ENCODE results near the gene MED26.
"Not testable (repeated sequence)": the region's sequence is repeated elsewhere in the genome, so short reads cannot be mapped to it uniquely, and the experiment has no call there.

The MED26 gene, protein sequence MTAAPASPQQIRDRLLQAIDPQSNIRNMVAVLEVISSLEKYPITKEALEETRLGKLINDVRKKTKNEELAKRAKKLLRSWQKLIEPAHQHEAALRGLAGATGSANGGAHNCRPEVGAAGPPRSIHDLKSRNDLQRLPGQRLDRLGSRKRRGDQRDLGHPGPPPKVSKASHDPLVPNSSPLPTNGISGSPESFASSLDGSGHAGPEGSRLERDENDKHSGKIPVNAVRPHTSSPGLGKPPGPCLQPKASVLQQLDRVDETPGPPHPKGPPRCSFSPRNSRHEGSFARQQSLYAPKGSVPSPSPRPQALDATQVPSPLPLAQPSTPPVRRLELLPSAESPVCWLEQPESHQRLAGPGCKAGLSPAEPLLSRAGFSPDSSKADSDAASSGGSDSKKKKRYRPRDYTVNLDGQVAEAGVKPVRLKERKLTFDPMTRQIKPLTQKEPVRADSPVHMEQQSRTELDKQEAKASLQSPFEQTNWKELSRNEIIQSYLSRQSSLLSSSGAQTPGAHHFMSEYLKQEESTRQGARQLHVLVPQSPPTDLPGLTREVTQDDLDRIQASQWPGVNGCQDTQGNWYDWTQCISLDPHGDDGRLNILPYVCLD

DNA sequence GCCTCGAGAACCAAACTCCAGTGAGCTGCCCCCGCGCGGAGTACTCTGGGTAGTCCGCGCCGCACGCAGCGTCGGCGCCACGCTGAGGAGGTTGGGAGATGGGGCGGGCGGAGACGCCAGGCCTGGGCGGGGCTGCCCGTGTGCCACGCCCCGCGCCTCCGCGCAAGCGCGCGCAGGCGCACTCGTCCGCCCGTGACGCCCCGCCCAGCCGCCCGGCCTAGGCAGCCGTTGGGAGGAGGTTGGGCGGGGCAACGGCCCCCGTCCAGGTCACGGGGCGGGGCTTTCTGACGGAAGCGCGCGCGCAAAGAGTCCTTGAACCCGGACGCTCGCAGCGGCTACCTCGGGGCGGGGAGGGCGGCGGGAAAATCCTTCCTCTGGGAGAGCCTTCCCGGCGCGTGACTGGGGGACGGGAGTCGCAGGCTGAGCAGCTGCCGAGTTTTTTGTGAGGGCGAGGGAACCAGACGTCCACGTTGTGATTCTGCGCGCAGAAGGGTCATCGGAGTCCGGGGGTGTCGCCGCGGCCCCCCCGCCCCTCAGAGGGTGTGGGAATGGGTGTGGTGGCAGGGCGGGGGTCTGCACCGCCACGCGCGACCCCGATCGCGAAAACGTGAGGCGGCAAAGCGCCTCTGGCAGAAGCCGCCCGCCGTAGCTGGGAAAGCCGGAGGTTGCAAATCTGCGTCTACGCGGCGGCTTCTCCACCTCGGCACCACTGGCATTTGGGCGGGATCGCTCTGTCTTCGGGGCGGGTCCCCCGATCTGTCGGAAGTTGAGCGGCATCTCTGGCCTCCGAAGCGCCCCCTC lies at the start of gene MED26:
Gene MED26 (minus strand): TSS at position 22 of the 801 bp plus-strand sequence. CDS start 261 bp downstream, outside the sequence.
- Histone ChIP-seq H3K4me3 (replicated peaks; ENCODE audit: low read depth, low read length) (peak within 1 kb of the TSS; percentile 95), H3K36me3 (ENCODE audit: control insufficient read depth, insufficient read depth, low read length) (peaks cover 7% of the 10 kb centered on the region), H3K27me3 (replicated peaks; ENCODE audit: control insufficient read depth, insufficient read depth, low read length) (no peaks in the 10 kb centered on the region)
- TF ChIP-seq, protein P1, sequence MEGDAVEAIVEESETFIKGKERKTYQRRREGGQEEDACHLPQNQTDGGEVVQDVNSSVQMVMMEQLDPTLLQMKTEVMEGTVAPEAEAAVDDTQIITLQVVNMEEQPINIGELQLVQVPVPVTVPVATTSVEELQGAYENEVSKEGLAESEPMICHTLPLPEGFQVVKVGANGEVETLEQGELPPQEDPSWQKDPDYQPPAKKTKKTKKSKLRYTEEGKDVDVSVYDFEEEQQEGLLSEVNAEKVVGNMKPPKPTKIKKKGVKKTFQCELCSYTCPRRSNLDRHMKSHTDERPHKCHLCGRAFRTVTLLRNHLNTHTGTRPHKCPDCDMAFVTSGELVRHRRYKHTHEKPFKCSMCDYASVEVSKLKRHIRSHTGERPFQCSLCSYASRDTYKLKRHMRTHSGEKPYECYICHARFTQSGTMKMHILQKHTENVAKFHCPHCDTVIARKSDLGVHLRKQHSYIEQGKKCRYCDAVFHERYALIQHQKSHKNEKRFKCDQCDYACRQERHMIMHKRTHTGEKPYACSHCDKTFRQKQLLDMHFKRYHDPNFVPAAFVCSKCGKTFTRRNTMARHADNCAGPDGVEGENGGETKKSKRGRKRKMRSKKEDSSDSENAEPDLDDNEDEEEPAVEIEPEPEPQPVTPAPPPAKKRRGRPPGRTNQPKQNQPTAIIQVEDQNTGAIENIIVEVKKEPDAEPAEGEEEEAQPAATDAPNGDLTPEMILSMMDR (IDR thresholded peaks at IDR 0.05; ENCODE audit: insufficient read depth, low read length, poor library complexity, severe bottlenecking) = no peak
- DNase-seq (ENCODE audit: extremely low read depth, insufficient read length) = peak; percentile 94

DNA sequence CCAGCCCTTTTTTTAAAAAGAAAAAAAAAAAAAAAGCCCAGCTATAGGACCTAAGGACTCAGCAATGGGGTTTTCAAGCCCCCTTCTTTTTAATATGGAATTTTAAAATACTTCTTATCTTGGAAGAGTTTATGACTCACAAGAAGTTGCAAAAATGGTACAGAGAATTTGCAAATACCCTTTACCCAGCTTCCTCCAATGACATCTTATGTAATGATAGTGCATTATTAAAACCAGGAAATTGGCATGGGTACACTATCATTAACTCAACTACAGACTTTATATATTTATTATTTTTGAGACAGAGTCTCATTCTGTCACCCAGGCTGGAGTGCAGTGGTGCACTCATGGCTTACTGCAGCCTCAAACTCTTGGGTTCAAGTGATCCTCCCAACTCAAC lies 49.1 kb upstream of the MED26 start:
- TF ChIP-seq, protein P1 (IDR thresholded peaks at IDR 0.05; ENCODE audit: insufficient read depth, low read length, poor library complexity, severe bottlenecking) = no peak
- DNase-seq (ENCODE audit: extremely low read depth, insufficient read length) = no peak
- peaks cover 23% of the 10 kb centered on the region for H3K36me3 ChIP-seq (ENCODE audit: control insufficient read depth, insufficient read depth, low read length)
- no peaks in the 10 kb centered on the region for H3K27me3 ChIP-seq (replicated peaks; ENCODE audit: control insufficient read depth, insufficient read depth, low read length)
- no peak overlapping the region for H3K4me3 ChIP-seq (replicated peaks; ENCODE audit: low read depth, low read length)

DNA sequence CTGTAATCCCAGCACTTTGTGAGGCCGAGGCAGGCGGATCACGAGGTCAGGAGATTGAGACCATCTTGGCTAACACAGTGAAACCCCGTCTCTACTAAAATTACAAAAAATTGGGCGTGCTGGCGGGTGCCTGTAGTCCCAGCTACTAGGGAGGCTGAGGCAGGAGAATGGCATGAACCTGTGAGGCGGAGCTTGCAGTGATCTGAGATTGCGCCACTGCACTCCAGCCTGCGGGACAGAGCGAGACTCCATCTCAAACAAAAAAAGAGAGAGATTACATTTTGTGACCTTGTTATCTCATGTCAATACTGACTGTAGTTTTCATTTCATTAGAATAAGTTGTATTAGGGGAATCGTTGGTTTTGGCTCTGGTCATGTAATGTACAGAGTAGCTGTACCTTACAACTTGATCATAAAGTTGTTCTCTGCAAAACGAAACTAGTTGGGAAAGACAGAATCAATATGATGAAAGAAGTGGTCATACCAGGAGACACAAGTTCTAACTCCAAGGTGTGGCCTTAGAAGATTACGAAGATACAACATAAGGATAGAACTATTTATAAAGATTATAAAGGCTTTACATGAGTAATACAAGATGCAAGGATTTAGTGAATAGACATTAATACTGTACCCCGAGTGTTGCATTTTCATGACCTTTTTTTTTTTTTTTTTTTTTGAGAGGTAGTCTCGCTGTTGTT lies 48.2 kb upstream of the MED26 start:
- Histone ChIP-seq H3K4me3 (replicated peaks; ENCODE audit: low read depth, low read length) (no peak overlapping the region), H3K27me3 (replicated peaks; ENCODE audit: control insufficient read depth, insufficient read depth, low read length) (no peaks in the 10 kb centered on the region), H3K36me3 (ENCODE audit: control insufficient read depth, insufficient read depth, low read length) (peaks cover 19% of the 10 kb centered on the region)
- TF ChIP-seq, protein P1 (IDR thresholded peaks at IDR 0.05; ENCODE audit: insufficient read depth, low read length, poor library complexity, severe bottlenecking) = no peak
- no peak for DNase-seq (ENCODE audit: extremely low read depth, insufficient read length)

DNA sequence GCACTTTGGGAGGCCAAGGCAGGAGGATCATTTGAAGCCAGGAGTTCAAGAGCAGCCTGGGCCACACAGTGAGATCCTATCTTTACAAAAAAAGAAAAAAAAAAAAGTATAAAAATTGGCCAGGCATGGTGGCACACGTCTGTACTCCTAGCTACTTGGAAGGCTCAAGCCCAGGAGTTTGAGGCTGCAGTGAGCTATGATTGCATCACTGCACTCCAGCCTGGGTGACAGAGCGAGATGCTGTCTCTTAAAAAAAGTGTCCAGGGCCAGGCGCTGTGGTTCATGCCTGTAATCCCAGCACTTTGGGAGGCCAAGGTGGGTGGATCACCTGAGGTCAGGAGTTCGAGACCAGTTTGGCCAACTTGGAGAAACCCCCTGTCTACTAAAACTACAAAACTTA lies 45.8 kb upstream of the MED26 start:
- H3K27me3 ChIP-seq (replicated peaks; ENCODE audit: control insufficient read depth, insufficient read depth, low read length); DNase-seq (ENCODE audit: extremely low read depth, insufficient read length); H3K36me3 ChIP-seq (ENCODE audit: control insufficient read depth, insufficient read depth, low read length); H3K4me3 ChIP-seq (replicated peaks; ENCODE audit: low read depth, low read length): not testable (repeated sequence)

DNA sequence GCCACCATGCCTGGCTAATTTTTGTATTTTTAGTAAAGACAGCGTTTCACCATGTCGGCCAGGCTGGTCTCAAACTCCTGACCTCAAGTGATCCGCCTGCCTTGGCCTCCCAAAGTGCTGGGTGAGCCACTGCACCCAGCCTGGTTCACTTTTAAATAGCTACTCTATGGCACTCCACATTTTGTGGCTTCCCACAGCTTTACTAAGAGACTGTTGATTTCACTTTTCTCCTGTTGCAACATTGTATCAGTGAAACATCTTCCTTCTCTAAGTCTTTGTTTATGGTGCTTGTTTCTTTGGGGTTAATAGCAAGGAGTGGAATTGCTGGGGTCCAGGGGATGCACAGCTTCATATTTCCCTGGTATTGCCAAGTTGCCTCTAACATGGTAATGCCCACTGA lies 45.2 kb upstream of the MED26 start:
- no peak overlapping the region for H3K4me3 ChIP-seq (replicated peaks; ENCODE audit: low read depth, low read length)
- TF ChIP-seq, protein P1 (IDR thresholded peaks at IDR 0.05; ENCODE audit: insufficient read depth, low read length, poor library complexity, severe bottlenecking) = no peak
- H3K27me3 ChIP-seq (replicated peaks; ENCODE audit: control insufficient read depth, insufficient read depth, low read length) = no peaks in the 10 kb centered on the region
- H3K36me3 ChIP-seq (ENCODE audit: control insufficient read depth, insufficient read depth, low read length) = peaks cover 9% of the 10 kb centered on the region
- no peak for DNase-seq (ENCODE audit: extremely low read depth, insufficient read length)
